Mesothelial cell of epicardium (in vitro differentiated cells): ENCODE data around the gene F12. TPM values are rescaled to one million over a fixed set of nuclear protein-coding genes. Genes with fewer than 3 reads are reported as not detected.
A peak's percentile ranks its signal among the peaks of the same experiment; 100 is the strongest.

Experiments used
- DNase-seq, 2 experiments: peaks; one replicate each; pipeline ENCODE4 v3.0.0; 2021; ENCODE audit warnings: low spot score in 2 of 2; ENCODE audit not compliant: unreplicated experiment in 2 of 2
- H3K27ac Mint-ChIP-seq: 2 replicates; pipeline ENCODE4 v1.8.0; 2021; ENCODE audit warnings: mixed read lengths
- H3K27me3 Mint-ChIP-seq: 2 replicates; pipeline ENCODE4 v1.8.0; 2021; ENCODE audit warnings: low read depth, mixed read lengths
- H3K36me3 Mint-ChIP-seq: 2 replicates; pipeline ENCODE4 v1.8.0; 2021; ENCODE audit warnings: mixed read lengths
- H3K4me1 Mint-ChIP-seq: 2 replicates; pipeline ENCODE4 v1.8.0; 2021; ENCODE audit warnings: mixed read lengths
- H3K4me3 Mint-ChIP-seq: 2 replicates; pipeline ENCODE4 v1.8.0; 2021; ENCODE audit warnings: mild to moderate bottlenecking, moderate library complexity, mixed read lengths
- H3K9me3 Mint-ChIP-seq: 2 replicates; pipeline ENCODE4 v1.8.0; 2021; ENCODE audit warnings: mixed read lengths
- CTCF ChIP-seq: fragments of 200-600 bp; sonication (generic); IDR thresholded peaks from one replicate; pipeline ENCODE4 v1.5.0; 2021; ENCODE audit warnings: antibody characterized with exemption; ENCODE audit not compliant: unreplicated experiment
- total RNA-seq: library from RNA; stranded (reverse); gene quantifications from 3 replicates; pipeline ENCODE4 v1.2.1, GENCODE V29; 2021

F12 gene
- total RNA-seq, 1 donor from 2014 or later = 2.3 TPM

DNA sequence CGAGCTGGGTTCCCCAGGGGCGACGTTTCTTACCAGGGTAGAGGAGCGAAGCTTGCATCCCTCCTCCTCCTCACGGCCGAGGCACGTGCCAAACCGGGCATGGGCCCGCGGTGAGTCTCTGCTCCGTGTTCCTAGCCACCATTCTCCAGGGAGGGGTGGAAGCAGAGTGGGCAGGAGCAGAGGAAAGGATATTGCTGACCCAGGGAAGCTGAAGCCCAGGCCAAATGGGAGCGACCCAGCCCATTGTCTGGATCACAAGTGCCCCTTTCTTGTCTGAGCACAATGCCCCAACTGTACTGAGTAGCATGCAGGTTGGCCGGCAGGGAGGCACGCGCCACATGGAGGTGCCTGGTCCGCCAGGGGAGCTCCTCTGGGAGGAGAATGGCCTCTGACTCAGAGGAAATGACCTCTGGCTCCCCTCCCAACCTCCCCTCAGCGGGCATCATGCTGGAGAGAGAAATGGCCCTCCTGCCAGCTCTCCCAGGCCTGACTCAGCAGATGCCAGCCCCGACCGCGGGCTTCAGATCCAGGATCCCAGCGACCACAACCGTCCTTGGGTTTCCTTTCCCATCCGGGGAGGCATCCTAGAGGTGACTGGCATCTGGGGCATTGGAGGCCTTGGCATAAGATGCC lies 38.4 kb upstream of the F12 start:
- Mint-ChIP-seq H3K4me3 (peak overlapping the region; percentile 58), H3K36me3 (no peaks in the 10 kb centered on the region), H3K9me3 (no peaks in the 10 kb centered on the region), H3K27ac (no peak overlapping the region), H3K27me3 (peaks cover 30% of the 10 kb centered on the region), H3K4me1 (peaks cover 23% of the 10 kb centered on the region)
- no peak for TF ChIP-seq CTCF
- DNase-seq = no peak

GRCh38 chr5:177447066-177447610 lies 37.8 kb upstream of the F12 start:
- Mint-ChIP-seq H3K4me1 (peaks cover 23% of the 10 kb centered on the region), H3K36me3 (no peaks in the 10 kb centered on the region), H3K9me3 (no peaks in the 10 kb centered on the region), H3K4me3 (peak overlapping the region; percentile 58), H3K27me3 (peaks cover 30% of the 10 kb centered on the region), H3K27ac (no peak overlapping the region)
- no peak for DNase-seq
- TF ChIP-seq CTCF = no peak

DNA sequence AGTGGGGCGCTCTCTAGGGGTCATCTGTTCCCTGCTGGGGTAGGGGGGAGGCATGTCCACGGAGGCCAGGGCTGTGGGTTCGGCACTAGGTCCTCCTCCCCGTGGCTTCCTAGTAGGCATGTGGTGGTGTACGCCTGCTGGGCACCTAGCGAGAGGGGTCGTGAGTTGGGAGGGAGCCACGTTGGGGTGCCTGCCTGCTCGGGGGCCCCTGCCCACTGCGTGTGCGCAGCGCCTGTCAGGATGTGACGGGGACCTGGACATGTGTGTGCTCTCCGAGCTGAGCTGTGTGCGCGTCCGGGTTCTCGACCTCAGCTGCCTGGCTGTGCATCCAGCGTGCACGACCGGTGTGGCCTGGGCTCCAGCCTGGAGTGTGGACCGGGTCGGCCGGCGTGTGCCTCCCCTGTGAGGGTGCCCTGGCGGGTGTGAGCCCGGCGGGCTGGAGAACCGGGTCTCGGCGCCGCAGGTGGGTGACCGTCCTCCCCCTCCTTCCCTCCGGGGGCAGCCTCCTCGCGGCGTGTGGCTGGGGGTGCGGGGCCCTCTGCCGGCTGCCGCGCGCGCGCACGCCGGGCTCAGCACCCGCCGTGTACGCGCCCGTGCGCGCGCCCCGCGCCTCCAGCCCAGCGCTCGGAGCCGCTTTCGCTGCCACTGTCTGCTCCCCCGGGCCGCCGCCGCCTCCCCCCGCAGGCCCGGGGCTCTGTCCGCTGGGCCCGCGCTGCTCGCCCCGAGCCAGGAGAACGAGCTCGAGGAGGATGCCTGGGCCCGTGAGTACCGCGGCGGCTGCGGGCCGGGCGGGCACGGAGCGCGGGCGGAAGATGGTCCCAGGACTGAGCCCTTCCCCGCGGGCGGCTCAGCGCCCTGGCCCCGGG lies 37.1 kb upstream of the F12 start, which contains the start of gene PRR7:
Gene PRR7, plus strand, starts transcription at position 615 of the 866 bp plus-strand sequence. CDS start 8,254 bp downstream, outside the sequence.
- Mint-ChIP-seq H3K9me3 (no peaks in the 10 kb centered on the region), H3K27ac (no peak within 1 kb of the TSS), H3K4me1 (peaks cover 23% of the 10 kb centered on the region), H3K4me3 (peak within 1 kb of the TSS; percentile 64), H3K27me3 (peaks cover 30% of the 10 kb centered on the region), H3K36me3 (no peaks in the 10 kb centered on the region)
- DNase-seq = peak; percentile 54 to 66
- no peak for TF ChIP-seq CTCF

DNA sequence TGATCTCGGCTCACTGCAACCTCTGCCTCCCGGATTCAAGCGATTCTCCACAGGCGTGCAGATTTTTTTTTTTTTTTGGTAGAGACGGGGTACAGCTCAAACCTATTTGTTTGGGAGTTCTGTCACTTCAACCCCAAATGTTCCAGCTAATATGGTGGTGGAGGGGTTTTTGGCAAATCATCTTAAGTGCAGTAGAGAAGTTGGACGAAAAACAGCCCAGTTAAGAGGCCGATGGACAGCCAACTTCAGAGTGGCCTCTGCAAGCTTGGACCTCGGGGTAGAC lies 36.5 kb upstream of the F12 start:
- DNase-seq = no peak
- no peak overlapping the region for H3K27ac Mint-ChIP-seq
- peak overlapping the region; percentile 64 for H3K4me3 Mint-ChIP-seq
- H3K4me1 Mint-ChIP-seq = peaks cover 23% of the 10 kb centered on the region
- H3K27me3 Mint-ChIP-seq = peaks cover 30% of the 10 kb centered on the region
- H3K36me3 Mint-ChIP-seq = no peaks in the 10 kb centered on the region
- H3K9me3 Mint-ChIP-seq = no peaks in the 10 kb centered on the region
- TF ChIP-seq CTCF = no peak

GRCh38 chr5:177445052-177445916 lies 35.9 kb upstream of the F12 start:
- Mint-ChIP-seq H3K9me3 (no peaks in the 10 kb centered on the region), H3K27ac (no peak overlapping the region)

More at GRCh38 chr5:177445052-177445916, 35.9 kb upstream of the F12 start:
- H3K27me3 Mint-ChIP-seq = peaks cover 30% of the 10 kb centered on the region
- peak overlapping the region; percentile 64 for H3K4me3 Mint-ChIP-seq
- peaks cover 23% of the 10 kb centered on the region for H3K4me1 Mint-ChIP-seq
- no peak for TF ChIP-seq CTCF
- H3K36me3 Mint-ChIP-seq = no peaks in the 10 kb centered on the region
- no peak for DNase-seq
